SK-N-MC (cell line): ENCODE data around the gene ALPK1.

Source experiments
- EZH2 ChIP-seq: fragments of 200-600 bp; sonication (generic); IDR thresholded peaks from one replicate; pipeline ENCODE4 v1.6.1; 2017; ENCODE audit warnings: antibody characterized with exemption
- FOXP2 ChIP-seq: optimal IDR thresholded peaks from 2 replicates; pipeline ENCODE3; 2011; ENCODE audit warnings: mild to moderate bottlenecking, moderate library complexity; ENCODE audit not compliant: insufficient read depth; ENCODE audit errors: extremely low read length, control extremely low read depth
- POLR2AphosphoS5 ChIP-seq: IDR thresholded peaks from 2 replicates; pipeline ENCODE4 v1.6.1; 2012; ENCODE audit warnings: mild to moderate bottlenecking, low read depth, low read length, borderline replicate concordance

DNA sequence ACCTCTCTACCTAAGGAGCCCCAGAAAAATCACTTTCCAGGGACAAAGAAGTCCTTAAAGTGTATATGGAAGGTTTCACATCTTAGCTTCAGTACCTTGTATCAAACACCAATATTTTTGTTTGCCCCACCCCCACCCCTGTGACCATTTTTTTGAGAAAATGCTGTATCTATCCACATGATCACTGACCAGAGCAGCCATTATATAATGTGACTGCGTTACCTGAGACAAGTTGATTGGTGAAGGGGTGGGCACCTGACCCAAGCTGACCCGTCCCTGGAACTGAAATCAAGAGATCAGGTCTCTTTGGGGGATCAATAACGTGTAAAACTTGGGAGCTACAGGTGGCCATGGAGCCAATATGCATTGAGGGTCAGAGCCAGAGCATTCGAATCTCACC, 22.2 kb upstream of the ALPK1 start:
- no peak for TF ChIP-seq POLR2AphosphoS5
- no peak for TF ChIP-seq EZH2
- TF ChIP-seq FOXP2: no peak
